Activated gamma-delta T cell treated with Interleukin-2 at 50 U/mL for 16 hours (primary cell): ENCODE results near the gene ATP4A.
A peak's percentile ranks its signal among the peaks of the same experiment; 100 is the strongest.

Source experiments
- DNase-seq: peaks from one replicate; pipeline ENCODE4 v3.0.0-alpha.2; 2020

The ATP4A gene

GRCh38 chr19:35522745-35523327, 40.6 kb downstream of the ATP4A start:
- no peak for DNase-seq

GRCh38 chr19:35521124-35521743, 42.2 kb downstream of the ATP4A start:
- DNase-seq = no peak

GRCh38 chr19:35519291-35519690, 44.2 kb downstream of the ATP4A start:
- no peak for DNase-seq

- no peak for DNase-seq
Observed at GRCh38 chr19:35518313-35518712, 45.1 kb downstream of the ATP4A start.

- no peak for DNase-seq
Observed at GRCh38 chr19:35517342-35517741, 46.1 kb downstream of the ATP4A start.

GRCh38 chr19:35516310-35516709, 47.1 kb downstream of the ATP4A start:
- no peak for DNase-seq

- DNase-seq = no peak
Observed at GRCh38 chr19:35514282-35514809, 49.1 kb downstream of the ATP4A start.

- DNase-seq = no peak
Observed at GRCh38 chr19:35513628-35514281, 49.7 kb downstream of the ATP4A start, which contains the start of gene DMKN. TSS of gene DMKN (minus strand) at chr19:35513649. CDS start at chr19:35513475, 174 bp downstream.

GRCh38 chr19:35512831-35513627, 50.4 kb downstream of the ATP4A start:
- DNase-seq = no peak

GRCh38 chr19:35511337-35511736, 52.1 kb downstream of the ATP4A start:
- no peak for DNase-seq

- no peak for DNase-seq
Observed at GRCh38 chr19:35510626-35510964, 52.9 kb downstream of the ATP4A start.

GRCh38 chr19:35509861-35510625, 53.4 kb downstream of the ATP4A start:
- DNase-seq = peak; percentile 72

- DNase-seq = peak; percentile 40
Observed at GRCh38 chr19:35509018-35509652, 54.3 kb downstream of the ATP4A start.

GRCh38 chr19:35508129-35508528, 55.3 kb downstream of the ATP4A start:
- DNase-seq = no peak

- no peak for DNase-seq
Observed at GRCh38 chr19:35507561-35507960, 55.9 kb downstream of the ATP4A start.

- DNase-seq = no peak
Observed at GRCh38 chr19:35506011-35506410, 57.4 kb downstream of the ATP4A start.

- DNase-seq = no peak
Observed at GRCh38 chr19:35502751-35503150, 60.7 kb downstream of the ATP4A start.

GRCh38 chr19:35501684-35502083, 61.8 kb downstream of the ATP4A start:
- DNase-seq = no peak

GRCh38 chr19:35500611-35501010, 62.8 kb downstream of the ATP4A start:
- DNase-seq = no peak
